Measurements from ENCODE around the gene UNC13C.

- no peak for TF ChIP-seq GABPA (IDR thresholded peaks at IDR 0.05; ENCODE audit: low read depth)
- no peak for TF ChIP-seq CTCF (IDR thresholded peaks at IDR 0.05; ENCODE audit: insufficient read depth, low read length)
Observed at GRCh38 chr15:54206586-54207321, 228.5 kb downstream of the UNC13C start.
